ENCODE results near the gene NUMB.
"Not testable (repeated sequence)": the region's sequence is repeated elsewhere in the genome, so short reads cannot be mapped to it uniquely, and the experiment has no call there.

The NUMB gene

DNA sequence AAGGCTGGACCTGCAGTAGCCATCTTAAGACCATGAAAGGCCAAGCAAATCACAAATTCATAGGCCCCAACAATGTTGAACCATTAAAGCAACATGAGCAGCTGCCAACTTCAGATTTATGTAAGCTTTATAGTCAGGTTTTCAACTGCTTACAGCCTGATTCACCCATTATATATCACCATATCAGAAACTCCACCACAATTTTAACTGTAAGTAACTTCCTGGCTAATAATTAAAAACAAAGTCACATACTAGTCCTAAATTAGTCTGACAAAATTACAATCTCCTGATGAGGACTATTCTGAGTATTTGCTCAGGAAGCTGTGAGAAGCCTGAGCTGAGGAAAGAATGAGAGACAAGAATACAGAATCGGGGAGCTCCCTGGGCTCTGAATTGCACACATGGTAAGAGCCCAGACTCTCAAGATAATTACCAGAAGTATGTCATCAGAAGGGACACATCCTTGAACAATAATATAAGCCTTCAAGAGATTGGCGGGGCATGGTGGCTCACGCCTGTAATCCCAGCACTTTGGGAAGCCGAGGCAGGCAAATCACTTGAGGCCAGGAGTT is 55.1 kb downstream of the NUMB start:
- DNase-seq, result no peak

DNA sequence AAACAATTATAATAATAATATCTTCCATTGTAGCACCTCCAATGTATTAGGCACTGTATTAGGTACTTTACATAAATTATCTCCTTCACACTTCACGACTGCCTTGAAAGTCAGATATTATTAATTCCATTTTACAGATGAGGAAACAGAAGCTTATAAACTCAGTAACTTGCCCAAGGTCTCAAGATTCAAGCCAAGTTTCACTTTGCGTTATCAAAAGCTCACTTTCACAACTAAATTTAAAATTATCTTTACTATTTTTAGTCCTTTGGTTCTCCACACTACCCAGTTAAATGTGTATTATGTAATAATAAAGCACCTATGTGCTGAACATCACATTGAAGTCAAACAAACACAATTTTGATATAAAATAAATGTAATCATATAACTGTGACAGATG is 55.8 kb downstream of the NUMB start:
- DNase-seq, result no peak

DNA sequence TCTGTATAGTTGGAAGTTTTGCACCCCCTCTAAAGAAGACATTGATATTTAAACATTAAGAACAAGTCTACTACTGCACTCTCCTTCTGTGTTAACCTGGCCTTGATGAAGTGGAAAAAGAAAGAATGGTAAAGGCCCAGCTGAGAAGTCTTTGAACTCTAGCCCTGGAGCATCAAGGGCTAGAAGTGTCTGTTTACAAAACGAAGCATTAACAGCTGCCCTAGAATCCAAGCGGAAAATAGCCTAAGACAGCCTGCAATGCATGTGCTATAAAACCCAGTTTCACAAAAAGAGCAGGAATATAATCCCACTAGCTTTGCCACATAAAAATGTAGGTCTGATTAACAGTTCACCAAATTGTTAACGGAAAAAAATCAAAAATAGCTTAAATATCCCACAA is 60.5 kb downstream of the NUMB start:
- no peak for DNase-seq

DNA sequence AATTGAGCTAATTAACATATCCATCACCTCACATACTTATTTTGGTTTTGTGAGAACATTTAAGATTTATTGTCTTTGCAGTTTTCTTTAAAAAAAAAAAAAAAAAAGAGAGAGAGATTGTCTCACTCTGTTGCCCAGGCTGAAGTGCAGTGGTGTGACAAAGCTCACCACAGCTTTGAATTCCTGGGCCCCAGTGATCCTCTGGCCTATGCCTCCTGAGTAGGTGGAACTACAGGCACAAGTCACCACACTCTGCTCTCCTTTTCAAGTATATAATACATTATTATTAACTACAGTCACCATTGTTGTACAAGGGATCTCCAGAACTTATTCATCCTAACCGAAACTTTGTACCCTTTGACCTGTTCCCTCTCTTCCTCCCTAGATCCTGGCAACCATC is 64.0 kb downstream of the NUMB start:
- DNase-seq, result no peak

DNA sequence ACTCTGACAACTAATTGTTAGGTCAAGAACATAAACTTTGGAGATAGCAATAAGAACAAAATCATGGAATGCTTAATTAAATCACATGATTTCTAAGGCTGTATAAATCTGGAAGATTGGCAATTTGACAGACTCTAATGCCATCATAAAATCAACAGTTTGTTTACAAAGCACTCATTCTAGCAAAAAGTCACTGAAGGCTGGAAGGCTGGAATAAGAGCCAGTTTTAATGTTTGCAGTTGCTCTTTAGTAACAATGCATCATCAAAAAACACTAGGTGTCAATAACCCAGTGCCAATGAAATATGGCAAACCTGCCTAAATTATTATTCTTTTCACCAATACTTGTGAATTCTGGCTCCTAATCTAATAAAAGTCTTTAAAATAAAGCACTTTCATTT is 65.0 kb downstream of the NUMB start:
- DNase-seq, result no peak

DNA sequence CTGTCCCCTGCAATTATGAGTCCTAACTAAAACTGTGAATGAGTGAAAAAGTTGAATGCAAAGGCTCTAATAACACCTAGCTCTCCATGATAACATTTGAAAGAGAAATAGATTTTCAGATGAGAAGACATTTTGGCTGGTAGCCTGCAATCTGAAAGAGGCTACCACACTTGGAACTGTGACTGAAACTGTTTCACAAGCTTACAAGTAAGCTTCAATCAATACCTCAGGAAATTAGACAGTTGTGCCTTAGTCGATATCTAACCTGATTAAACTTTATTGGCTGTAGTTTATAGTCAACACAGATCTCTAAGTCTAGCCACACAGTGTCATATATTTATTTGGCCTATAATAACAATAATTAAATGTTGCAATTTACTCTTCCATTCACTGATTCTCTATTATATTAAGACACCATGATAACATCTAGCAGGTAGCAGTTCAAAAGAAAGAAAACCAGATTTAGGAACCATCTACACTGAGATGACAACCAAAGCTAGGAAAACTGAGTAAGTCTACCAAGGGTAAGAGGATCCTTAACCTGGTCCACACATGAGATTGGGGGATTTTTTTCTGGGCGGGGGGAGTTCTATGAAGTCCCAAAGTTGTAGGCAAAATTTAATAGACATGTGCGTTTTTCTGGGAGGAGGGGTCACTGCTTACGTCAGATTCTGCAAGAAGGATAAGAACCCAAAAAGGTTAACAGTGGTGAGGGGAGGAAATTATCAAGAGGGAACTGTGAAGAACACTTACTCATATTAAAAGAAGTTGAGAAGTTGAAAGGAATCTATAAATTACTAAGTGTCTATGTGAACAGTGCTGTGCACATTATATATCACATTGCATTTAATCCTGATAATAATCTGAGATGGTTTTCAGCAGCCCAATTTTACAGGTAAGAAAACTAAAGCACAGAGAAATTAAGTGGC is 65.8 kb downstream of the NUMB start:
- DNase-seq, result no peak

DNA sequence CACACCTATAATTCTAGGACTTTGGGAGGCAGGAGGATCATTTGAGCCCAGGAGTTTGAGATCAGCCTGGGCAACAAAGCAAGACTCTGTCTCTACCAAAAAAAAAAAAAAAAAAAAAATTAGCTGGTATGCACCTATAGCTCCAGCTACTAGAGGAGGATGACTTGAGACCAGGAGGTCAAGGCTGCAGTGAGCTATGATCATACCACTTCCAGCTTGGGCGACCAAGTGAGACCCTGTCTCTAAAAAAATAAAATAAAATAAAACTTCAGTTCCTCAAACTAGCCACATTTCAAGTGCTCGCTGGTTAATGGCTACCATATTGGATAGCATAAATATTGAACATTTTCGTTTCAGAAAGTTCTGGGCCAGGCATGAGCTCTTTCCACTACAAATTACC is 70.5 kb downstream of the NUMB start:
- not testable (repeated sequence) for DNase-seq

DNA sequence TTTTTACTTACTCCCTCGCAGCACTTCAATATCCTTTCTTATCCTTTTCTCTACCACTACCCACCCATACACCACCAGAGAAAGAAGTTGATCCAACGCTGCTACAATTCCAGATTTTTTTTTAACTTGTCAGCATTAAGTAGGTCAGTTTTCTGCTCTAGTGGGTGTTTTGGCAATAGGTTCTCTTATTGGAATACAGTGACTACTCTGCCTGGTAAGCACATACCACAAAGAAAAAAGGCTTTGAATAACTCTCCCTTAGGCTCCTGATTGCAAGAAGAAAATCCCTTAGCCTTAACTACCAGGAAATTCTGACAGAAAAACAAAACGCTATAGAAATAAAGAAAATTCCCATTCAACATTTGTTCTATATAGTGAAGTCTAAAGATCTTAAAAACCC is 72.0 kb downstream of the NUMB start:
- no peak for DNase-seq

DNA sequence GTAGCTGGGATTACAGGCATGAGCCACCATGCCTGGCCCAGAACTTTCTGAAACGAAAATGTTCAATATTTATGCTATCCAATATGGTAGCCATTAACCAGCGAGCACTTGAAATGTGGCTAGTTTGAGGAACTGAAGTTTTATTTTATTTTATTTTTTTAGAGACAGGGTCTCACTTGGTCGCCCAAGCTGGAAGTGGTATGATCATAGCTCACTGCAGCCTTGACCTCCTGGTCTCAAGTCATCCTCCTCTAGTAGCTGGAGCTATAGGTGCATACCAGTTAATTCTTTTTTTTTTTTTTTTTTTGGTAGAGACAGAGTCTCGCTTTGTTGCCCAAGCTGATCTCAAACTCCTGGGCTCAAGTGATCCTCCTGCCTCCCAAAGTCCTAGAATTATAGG is 73.3 kb downstream of the NUMB start:
- not testable (repeated sequence) for DNase-seq

DNA sequence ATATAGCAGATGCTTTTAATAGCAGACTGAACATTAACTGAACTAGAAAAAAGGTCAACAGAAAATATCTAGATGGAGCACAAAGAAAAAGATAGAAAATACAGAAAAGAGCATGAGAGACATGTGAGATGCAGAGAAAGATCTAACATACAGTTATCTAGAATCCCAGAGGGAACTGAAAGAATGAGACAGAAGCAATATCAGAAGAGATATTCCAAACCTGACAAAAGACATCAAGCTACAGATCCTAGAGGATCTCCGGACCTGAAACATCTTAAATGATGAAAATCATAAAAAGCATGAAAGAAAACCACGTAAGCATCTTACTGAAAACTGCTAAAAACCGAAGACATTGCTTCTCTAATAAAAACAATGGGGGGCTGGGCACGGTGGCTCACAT is 75.0 kb downstream of the NUMB start:
- DNase-seq, result no peak

DNA sequence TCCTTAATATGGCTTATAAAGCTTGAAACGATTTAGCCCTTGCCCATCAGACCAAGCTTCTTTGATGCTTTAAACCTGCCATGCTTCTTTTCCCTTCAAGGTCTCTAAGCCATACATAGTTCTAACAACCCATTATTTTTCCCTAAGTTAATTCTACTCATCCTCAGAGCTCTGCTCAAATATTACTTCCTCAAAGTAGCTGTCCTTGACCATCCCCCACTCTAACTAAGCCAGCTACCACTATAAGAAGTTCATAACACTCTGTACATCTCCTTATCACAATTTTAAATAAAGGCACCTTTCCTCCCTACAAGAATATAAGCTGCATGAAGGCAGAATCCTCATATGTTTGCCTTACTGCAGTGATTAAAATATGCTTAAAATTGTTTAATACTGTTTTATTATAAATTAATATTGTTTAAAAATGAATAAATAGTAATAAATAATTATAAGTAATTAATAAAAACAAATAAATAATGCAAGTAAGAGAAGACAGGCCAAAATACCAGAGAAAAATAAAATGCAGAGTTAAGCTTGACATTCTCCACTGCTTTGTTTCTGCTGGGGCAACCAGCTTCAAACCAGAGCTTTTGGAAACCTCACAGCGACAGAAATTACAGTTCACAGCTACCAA is 76.8 kb downstream of the NUMB start:
- no peak for DNase-seq

DNA sequence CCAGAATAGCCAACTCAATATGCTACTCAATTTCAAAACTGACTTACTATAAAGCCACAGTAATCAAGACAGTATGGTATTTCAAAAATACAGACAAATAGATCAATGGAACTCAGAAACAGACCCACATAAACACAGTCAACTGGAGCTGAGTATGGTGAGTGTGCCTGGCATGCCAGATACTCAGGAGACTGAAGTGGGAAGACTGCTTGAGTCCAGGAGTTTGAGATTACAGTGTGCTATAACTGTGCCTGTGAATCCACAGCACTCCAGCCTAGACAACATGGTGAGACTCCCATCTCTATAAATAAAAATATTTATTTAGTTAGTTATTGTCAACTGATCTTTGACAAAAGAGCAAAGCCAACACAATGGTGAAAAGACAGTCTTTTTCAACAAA is 81.8 kb downstream of the NUMB start:
- DNase-seq, result no peak

DNA sequence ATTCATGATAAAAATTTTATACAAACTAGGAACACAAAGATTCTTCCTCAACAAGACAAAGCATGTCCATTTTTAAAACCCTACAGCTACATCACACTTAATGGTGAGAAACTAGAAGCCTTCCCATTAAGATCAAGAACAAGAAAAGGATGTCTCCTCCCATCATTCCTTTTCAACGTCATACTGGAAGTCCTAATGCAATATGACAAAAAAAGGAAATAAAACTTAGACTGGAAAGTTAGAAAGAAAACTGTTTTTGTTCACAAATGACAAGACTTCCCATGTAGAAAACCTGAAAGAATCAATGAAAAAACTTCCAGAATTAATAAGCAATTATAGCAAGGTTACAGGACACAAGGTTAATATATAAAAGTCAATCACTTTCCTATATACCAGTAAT is 82.5 kb downstream of the NUMB start:
- DNase-seq, result no peak

DNA sequence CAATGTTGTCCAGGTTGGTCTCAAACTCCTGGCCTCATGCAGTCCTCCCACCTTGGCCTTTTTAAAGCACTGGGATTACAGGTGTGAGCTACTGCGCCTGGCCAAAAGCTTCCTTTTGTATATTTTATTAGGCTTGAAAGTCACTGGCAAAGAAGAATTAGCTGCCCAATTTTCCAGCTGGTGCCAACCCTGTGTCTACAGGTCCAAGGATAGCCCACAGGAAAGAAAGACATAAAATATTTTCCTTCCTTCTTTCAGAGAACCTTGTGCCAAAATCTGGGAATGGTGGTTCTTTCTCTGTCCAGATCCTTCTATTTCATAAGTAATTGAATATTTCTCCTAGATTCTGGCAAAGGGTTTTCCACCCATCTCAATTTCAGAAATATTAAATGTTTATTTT is 84.1 kb downstream of the NUMB start:
- DNase-seq, result no peak

DNA sequence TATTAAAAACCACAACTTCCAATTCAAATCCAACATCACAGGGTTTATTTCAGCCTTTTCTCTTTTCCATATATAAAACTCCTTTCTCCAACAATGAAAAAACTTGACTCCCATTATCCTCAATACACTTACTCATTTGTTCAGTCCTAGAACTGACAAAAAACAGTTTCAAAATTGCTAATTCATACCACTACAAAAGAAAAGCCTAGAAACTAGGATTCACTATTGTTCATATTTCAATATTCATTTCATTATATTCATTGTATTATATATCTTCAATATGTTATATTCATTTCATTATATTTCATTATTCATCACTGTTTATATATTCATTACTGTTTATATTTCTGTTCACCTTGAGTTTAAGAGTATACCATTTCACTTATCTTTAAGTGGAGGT is 85.8 kb downstream of the NUMB start:
- no peak for DNase-seq

DNA sequence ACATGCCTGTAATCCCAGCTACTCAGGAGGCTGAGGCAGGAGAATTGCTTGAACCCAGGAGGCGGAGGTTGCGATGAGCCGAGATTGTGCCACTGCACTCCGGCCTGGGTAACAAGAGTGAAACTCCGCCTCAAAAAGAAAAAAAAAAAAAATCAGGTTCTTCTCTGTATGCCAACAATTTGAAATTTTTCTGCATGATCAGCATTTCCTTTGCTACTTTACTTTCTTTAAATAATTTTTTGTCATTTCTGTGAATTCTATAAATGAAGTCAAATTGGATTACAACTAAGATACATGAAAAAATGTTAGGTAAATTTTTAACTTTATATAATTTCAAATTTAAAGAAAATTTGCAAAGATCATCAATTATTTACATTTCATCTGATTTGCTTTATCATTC is 87.8 kb downstream of the NUMB start:
- no peak for DNase-seq

DNA sequence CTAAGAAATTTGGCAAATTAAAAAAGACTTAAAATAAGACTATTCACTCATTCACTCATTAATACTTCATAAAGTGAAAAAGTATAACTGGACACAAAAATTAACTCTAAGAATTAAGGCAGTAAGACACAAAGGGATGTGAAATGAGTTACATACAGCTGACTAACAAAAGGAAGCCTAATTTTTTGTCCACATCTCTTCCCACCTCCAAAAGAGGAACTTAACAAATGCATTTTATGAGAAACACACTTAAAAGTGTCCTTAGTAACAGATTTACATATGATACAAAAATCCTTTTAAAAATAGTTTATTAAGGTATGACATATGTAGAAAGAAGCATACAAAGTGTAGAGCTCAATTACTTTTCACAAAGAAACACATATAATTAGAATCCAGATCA is 88.9 kb downstream of the NUMB start:
- no peak for DNase-seq

DNA sequence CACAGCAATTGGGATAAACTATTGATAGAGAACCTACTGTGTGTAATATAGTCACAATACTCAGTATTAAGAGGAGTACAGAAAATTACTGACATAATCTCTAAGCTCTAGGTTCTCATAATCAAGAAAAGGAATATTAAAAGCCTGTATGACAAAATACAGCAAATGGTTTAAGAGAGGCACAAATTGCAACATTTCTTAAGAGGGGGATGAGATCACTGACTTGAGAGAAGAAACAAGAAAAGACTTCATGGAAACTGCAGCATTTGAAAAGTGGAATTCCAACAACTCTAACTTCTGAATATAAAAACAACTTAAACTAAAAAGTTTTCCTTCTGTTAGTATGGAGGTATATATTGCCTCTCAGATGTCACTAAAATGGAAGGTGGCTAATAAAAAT is 89.7 kb downstream of the NUMB start:
- no peak for DNase-seq

DNA sequence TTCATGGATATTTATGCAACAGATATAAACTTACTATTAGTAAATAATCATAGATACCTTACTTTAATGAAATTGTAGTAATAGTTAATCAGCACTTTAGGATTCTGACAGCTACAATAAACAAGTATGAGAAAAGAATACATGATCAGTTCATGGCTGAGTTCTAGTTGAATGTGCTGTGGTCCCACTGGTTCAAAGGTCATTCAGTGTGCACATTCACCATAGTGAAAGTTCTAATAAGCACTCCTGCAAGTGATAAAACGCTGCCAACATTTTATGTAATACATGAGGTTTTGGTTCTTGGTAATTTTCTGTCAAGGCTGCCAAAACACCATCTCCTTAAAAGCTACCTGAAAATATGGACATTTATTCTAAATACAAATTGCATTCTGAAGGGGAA is 92.6 kb downstream of the NUMB start:
- DNase-seq, result no peak

DNA sequence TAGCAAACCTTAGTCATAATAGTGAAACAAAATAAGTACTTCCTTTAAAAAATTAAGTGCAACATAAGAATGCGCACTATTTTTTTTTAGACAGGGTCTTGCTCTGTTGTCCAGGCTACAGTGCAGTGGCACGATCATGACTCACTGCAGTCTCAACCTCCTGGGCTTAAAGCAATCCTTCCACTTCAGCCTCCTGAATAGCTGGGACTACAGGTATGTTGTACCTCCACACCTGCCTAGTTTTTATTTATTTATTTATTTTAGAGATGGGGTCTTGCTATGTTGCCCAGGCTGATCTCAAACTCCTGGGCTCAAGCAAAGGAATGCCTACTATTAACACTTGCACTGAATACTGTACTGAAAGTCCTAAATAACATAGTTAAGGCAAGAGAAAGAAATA is 93.8 kb downstream of the NUMB start:
- no peak for DNase-seq

DNA sequence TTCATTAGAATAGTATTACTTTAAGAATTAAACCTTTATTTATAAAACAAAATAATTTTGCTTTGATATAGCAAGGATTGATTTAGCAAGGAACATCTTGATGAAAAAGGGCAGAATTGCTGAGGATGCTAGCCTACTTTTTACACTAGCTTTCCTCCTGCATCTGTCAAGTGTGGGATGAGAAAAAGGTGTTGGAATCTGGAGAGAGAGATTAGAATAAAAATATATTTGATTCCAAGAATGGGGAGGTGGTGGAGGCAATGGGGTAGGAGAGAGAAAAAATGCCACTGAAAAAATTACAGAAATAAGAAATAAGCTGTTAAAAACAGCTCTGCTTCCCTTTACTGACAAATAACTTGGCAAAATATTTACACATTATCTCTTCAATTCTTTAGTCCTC is 98.9 kb downstream of the NUMB start:
- no peak for DNase-seq

DNA sequence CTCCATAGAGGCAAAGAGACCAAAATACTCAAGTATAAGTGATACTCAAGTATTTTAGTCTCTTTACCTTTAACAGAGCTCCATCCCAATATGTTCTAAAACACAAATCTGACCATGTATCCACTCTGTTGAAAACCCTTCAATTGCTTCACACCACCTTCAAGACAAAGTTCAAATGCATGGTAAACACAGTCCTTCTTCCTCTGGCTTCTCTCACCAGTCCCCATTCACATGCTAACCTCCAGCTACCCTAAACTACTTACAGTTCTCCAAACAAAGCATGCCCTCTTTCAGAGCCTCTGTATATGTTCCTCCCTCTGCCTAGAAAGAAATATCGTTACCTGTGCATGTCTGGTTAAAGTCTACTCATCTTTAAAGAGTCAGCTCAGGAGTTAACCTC is 100.2 kb downstream of the NUMB start:
- no peak for DNase-seq

DNA sequence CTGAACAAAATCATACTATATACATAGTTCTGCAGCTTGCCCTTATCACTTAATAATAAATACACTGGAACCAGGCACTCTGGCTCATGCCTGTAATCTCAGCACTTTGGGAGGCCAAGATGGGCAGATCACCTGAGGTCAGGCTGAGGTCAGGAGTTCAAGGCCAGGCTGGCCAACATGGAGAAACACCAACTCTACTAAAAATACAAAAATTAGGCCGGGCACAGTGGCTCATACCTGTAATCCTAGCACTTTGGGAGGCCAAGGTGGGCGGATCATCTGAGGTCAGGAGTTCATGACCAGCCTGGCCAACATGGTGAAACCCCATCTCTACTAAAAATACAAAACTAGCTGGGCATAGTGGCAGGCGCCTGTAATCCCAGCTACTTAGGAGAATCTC is 109.3 kb downstream of the NUMB start:
- DNase-seq, result not testable (repeated sequence)

DNA sequence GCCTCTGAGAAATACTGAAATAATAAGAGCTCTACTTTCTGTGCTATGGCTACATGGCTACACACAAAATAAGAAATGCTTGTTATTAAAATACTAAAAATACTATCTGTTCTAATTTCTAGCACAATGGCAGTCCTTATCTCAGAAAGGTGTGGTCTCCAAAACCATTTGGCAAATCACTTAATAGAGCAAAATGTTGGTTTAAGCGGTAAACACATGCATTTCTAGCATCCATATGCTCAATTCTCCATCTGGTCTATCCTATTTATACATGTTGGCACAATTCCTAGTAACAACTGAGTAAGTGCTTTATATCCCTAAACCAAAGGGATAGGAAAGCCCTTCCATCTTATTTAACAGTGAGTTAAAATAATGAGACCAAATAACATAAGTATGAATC is 114.0 kb downstream of the NUMB start:
- no peak for DNase-seq

All from cortex of kidney (tissue), 1 donor.